Effector CD8-positive, alpha-beta T cell (primary cell): ENCODE measurements around the gene EPHB1.

Source experiments
- DNase-seq: peaks from one replicate; lab custom pipeline; 2025; lab: John Stamatoyannopoulos, UW

EPHB1 gene

GRCh38 chr3:134809427-134810051 is 14.5 kb downstream of the EPHB1 start:
- DNase-seq = no peak

DNA sequence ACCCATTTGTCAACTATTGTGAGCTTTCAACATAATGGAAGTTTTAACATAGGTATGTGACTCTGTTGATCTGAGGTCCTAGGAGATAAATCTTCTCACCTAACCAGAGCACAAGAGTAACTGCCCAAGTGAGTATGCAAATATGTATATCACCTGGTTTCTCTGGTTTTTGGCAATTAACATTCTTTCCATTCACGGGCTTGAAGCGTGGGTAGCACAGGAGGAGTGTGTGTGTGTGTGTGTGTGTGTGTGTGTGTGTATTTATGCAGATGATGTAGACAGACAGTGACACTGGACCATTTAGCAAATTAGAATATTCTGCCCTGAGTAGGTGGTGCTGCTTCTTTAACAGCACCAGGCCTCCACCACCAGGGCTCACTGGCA is 15.0 kb downstream of the EPHB1 start:
- no peak for DNase-seq

DNA sequence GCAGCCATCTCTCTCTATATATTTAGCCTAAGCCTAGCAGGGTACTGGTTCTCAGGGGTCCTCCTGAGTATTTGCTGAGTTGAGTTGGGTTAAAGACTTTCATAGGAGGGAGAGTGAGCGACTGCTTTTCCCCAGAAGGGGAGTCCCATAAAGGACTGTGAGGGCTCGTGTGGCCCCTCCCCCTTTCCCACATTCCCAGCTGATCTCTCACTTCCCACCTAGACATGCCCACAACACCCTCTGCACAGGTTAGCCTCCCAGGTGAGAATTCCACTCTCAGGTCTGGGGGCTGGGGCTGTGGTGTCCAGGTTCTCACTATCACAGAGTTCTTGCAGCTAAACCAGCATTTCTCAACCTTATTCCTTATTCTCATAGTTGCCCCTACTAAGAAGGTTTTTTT is 15.8 kb downstream of the EPHB1 start:
- no peak for DNase-seq

GRCh38 chr3:134813618-134814017 is 18.6 kb downstream of the EPHB1 start:
- DNase-seq = no peak

DNA sequence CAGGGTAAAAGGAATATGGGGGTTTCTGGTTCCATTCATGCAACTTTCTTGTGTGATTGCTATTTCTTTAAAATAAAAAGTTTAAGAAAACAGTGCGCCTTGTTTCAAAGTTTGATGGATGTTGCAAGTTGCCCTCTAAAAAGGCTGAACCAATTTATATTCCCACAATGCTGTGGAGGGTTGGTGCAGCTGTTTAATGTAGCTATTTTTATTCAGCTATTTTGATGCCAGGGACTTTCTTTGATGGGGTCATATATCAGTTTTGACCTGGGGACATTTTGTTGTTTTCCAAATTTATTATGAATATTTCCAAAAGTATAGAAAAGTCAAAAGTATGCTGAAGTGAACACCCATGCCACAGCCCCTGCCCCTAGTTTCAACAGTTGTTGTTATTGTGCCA is 20.5 kb downstream of the EPHB1 start:
- DNase-seq = no peak

- no peak for DNase-seq
Measured at GRCh38 chr3:134816623-134817022, 21.6 kb downstream of the EPHB1 start.

GRCh38 chr3:134817297-134817696 is 22.2 kb downstream of the EPHB1 start:
- DNase-seq = no peak

DNA sequence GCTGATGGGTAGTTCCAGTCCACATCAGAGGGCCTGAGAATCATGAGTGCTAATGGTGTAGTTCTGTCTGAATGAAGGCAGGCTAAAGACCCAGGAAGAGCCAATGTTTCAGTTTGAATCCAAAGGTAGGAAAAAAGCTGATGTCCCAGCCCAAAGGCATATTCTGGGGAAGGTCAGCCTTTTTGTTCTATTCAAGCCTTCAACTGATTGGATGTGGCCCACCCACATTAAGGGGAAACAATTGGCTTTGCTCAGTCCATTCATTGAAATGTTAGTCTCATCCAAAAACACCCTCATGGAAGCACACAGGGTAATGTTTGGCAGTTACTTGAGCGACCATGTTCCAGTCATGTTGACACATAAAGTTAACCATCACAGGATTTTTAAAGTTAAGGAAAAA is 25.9 kb downstream of the EPHB1 start:
- no peak for DNase-seq

GRCh38 chr3:134822090-134822489 is 27.0 kb downstream of the EPHB1 start:
- no peak for DNase-seq

DNA sequence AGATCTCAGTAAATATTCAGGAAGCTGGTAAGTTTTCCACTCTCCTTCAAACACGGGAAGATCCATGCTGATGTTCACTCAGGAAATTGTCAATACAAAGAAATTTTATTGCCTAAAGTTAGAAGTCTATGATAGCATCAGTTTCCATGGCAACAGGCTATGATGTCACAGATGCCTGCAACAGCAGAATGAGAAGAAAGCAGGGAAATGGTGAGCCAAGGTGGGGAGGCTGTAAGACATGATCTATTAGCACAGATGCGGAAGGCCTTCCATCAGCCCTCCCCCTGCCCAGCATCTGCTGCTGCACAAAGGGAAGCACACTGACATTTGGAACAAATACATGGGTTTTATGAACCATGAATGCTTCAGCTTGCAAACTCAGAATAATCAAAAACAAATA is 28.6 kb downstream of the EPHB1 start:
- DNase-seq = no peak

GRCh38 chr3:134824791-134825190 is 29.7 kb downstream of the EPHB1 start:
- no peak for DNase-seq

DNA sequence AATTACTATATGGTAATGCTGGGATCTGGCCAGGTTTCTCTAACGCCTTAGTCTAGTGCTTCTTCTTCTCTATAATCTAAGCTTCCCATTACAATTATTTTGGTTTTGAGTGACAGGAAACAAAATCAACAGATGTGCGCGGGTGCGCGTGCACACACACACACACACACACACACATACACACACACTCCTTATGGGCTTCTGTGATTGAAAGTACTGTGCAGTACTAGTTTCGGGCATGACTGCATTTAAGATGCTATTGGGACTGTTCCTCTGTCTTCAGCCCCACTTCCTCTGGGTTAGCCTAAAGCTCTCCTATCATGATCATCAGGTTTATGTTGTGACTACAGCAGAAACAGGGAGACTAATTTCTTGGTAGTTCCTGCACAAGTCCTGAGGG is 32.2 kb downstream of the EPHB1 start:
- DNase-seq = no peak

GRCh38 chr3:134829721-134830120 is 34.7 kb downstream of the EPHB1 start:
- DNase-seq = no peak

DNA sequence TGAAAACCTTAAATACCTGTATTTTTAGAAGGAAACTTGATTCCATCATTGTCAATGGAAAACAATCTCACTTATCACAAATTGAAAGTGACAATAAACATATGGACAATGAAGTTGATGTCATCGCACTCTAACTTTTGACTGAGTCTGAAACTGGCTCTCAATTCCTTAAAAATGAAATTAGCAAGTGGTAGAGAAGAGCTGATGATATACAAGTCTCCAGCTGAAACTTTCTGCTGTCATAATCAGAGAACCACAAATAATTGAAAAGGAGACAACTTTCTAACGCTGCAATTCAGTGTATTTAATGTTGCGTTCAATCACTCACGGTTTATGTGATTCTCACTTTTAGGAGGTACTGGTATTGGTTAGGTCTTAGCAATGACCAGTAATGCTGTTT is 37.5 kb downstream of the EPHB1 start:
- no peak for DNase-seq

- DNase-seq = no peak
Measured at GRCh38 chr3:134833453-134834163, 38.5 kb downstream of the EPHB1 start.

DNA sequence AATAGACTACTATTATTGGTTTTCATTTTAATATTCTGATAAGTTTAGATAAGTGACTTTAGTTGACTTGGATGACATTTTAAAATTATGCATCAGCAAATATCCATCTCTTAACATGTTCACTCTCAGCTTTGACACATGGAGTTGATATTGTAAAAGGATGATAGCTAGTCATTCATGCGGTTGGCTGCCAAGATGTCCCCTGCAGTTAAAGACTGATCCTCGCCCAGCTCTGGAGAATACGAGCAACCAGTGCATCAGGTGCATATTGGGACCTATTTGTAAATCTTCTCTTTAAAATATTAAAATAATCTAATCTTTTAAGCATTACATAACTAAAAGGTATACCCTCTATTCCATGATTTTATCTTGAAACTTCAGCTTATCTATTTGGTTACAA is 41.9 kb downstream of the EPHB1 start:
- no peak for DNase-seq

DNA sequence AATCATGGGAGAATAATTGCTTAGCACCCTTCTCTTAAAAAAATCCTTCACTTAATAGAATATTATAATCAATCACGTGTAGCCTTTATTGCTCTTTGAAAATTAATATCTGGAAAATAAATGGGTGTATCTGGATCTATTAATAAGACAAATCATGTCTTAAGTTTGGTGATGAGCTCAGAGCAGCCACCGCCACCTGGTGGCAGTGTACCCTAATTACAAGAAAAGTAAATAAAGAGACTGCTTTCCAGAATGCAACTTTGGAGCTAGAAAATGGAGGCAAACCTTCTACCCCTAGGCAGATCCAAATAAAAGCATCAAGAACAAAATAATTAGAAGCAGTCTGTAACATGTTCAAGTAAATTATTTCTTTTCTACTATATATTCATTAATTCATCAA is 43.5 kb downstream of the EPHB1 start:
- DNase-seq = no peak

DNA sequence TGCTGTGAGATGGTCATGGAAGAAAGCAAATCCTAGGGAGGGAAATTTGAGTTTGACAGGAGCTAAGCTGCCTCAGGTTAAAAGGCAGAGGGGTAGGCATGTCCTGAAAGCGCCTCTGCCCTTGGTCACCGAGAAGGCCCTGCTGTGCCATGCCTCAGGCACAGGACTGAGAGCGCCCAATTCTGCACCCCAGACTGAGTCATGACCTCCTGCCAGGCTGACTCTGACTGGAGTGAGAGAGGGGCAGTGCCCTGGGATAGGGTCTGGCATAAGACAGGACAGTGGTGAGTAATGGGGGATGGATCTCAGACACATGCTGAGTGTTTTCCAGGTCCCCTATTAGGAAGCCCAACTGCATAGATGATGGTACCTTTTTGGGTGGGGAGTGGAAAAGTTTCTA is 44.4 kb downstream of the EPHB1 start:
- DNase-seq = no peak

GRCh38 chr3:134839990-134840389 is 44.9 kb downstream of the EPHB1 start:
- DNase-seq = no peak

DNA sequence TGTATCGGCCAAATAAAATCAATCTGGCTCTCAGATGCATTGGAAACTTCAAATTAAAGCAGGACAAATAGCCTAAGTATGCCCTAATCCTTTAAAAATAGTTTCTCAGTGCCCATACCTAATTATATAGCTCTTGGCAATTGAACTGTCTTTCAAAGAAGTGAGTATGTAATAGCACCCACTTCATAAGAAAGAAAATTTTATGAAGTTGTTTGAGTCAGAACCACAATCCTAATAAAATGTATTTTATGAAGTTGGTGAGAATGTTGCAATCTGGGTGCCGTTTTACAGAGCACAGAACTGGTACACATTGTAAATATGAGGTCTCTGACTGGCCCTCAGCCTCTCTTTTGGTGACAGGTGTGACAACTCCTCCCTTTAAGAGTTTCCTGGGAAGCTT is 45.4 kb downstream of the EPHB1 start:
- DNase-seq = no peak

- DNase-seq = no peak
Measured at GRCh38 chr3:134846084-134846483, 51.0 kb downstream of the EPHB1 start.

GRCh38 chr3:134846911-134847317 is 51.9 kb downstream of the EPHB1 start:
- DNase-seq = no peak

DNA sequence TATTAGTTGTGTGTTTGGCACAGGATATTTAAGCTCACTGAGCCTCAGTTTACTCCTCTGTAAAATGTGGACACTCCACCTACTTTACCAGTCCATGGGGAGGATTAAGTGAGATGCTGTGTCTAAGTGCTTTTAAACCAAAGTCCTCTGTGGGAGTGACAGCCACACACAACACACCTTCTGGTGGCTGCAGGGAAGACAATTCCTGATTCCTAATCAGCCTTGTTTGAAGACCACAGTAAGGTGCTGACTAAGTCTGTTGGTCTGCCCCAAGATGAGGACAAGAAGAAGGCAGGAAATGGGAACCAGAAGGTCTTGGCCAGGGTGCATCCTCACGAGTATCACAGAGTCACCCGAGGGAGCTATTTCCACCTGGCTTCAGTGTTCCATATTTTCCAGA is 52.3 kb downstream of the EPHB1 start:
- DNase-seq = no peak

DNA sequence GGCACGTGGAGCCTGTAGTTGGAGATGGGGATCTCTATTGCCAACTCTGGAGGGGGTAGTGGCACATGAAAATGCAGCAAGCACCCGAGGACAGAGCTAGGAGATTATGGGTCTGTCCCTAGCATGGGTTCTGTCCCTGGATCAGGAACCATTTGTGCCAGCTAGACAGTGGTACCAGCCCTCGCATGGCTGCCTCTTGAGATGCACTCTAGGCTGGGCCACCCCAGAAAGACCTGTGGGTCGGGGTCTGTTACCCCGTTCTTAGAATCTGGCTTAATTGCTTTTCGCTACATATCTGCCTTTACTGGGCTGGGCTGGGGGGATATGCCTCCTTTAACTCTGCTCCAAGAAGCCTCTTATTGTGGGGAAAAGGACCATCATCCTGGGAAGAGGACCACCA is 54.5 kb downstream of the EPHB1 start:
- no peak for DNase-seq
